Ovary (tissue), 9 donors: Measurements from ENCODE around the gene ADAM12. TPM values are rescaled to one million over a fixed set of nuclear protein-coding genes. Genes with fewer than 3 reads are reported as not detected.

Experiments
- DNase-seq, 5 donors: peaks; one replicate each; pipeline ENCODE4 v3.0.0-alpha.2; 2019 to 2020
- H3K27ac ChIP-seq, 2 donors: fragments of 200-600 bp; one replicate each; pipeline versions ENCODE4 v1.5.1 to v1.8.0; 2019 to 2022
- H3K27me3 ChIP-seq: fragments of 200-600 bp; one replicate; pipeline ENCODE4 v1.8.0; 2022
- H3K36me3 ChIP-seq: fragments of 200-600 bp; sonication (generic); one replicate; pipeline ENCODE4 v1.5.1; 2019
- H3K4me1 ChIP-seq: one replicate; pipeline ENCODE4 v1.8.1; 2013; ENCODE audit warnings: mild to moderate bottlenecking, moderate library complexity; ENCODE audit not compliant: insufficient read depth
- H3K4me3 ChIP-seq: fragments of 200-600 bp; sonication (generic); one replicate; pipeline ENCODE4 v1.5.1; 2017
- H3K9me3 ChIP-seq, 2 donors: fragments of 200-600 bp in 1 of 2; sonication (generic) in 1 of 2; one replicate each; pipeline versions ENCODE4 v1.5.1 to v1.8.1; 2013 to 2019; ENCODE audit warnings: mild to moderate bottlenecking in 1 of 2, moderate library complexity in 1 of 2
- CTCF ChIP-seq, 3 donors: fragments of 450-650 bp in 2 of 3; fragments of 200-600 bp in 1 of 3; IDR thresholded peaks; one replicate each; pipeline versions ENCODE4 v1.5.1 to v1.8.0; 2016 to 2022; ENCODE audit warnings: antibody characterized with exemption in 3 of 3, mild to moderate bottlenecking in 1 of 3
- EP300 ChIP-seq: sonication (generic); formaldehyde crosslinking; IDR thresholded peaks from one replicate; pipeline ENCODE4 v1.6.1; 2017; ENCODE audit warnings: antibody characterized with exemption
- POLR2A ChIP-seq: fragments of 450-650 bp; IDR thresholded peaks from one replicate; pipeline ENCODE4 v1.6.1; 2017; ENCODE audit warnings: antibody characterized with exemption, mild to moderate bottlenecking, moderate library complexity
- WGBS, 3 donors: extraction: QIAGEN DNeasy Blood & Tissue Kit in 1 of 3; methylation state at CpG; one replicate each; pipeline versions ENCODE4 v1.1.5 to v1.1.7; 2013 to 2017; 5-methylcytosine and 5-hydroxymethylcytosine counted together
- intact Hi-C, 4 donors: fragments of 100-400 bp; cut with DNase I; formaldehyde crosslinking; loops; one replicate each; pipeline versions ENCODE4 v1.11.0 to v1.15.1; 2022 to 2023
- polyA plus RNA-seq, 2 donors: library from polyadenylated mRNA; stranded (reverse); fragments of 200-250 nt in 1 of 2; fragments of 350-450 nt in 1 of 2; fragmentation: Illumina TruSeq in 1 of 2; extraction: RNeasy Lipid Tissue Mini Kit (QIAGEN cat#74804) in 1 of 2; gene quantifications; one replicate each; pipeline ENCODE4 v1.2.3, GENCODE V29; 2013 to 2014
- total RNA-seq, 7 donors: library from RNA; depleted of rRNA in 2 of 7; stranded (reverse); fragments of >200 nt in 2 of 7; fragmentation: NEBNext Ultra II Directional in 3 of 7; extraction: Animal tissue kit (Norgen Biotek cat#: 25700) in 3 of 7; gene quantifications; one replicate each; pipeline versions ENCODE4 v1.1.0 to v1.2.4, GENCODE V29; 2016 to 2023
- donor health status: DM: no; HTN: no; CAD: no; lungs with moderate emphysema.
- donor health status: DM: no; HTN: no; CAD: no.
- donor health status: Bipolar disorder and iron deficiency.
- donor health status: DM: yes; HTN: yes; CAD: no.
- donor health status: DM: no; HTN: no; CAD: no.
- donor health status: DM: yes; HTN: yes; CAD: no.

ADAM12 gene
- total and polyA plus RNA-seq, 9 donors, result 1.8 to 27.2 (median 10.3) TPM

- Histone ChIP-seq H3K4me1 (no peaks in the 10 kb centered on the region), H3K9me3 (no peaks in the 10 kb centered on the region), H3K36me3 (no peaks in the 10 kb centered on the region), H3K4me3 (no peak overlapping the region), H3K27me3 (no peaks in the 10 kb centered on the region), H3K27ac (no peak overlapping the region)
- intact Hi-C loops, result no loop called here
- WGBS, 3 donors, result 51 to 68% (median 61%) methylated on average over 8 of the region's 8 CpGs
- TF ChIP-seq CTCF (IDR thresholded peaks at IDR 0.05) (no peak), EP300 (no peak), POLR2A (no peak)
- no peak for DNase-seq
Measured at GRCh38 chr10:126425489-126426065, 37.3 kb upstream of the ADAM12 start.

- Histone ChIP-seq H3K9me3 (no peaks in the 10 kb centered on the region), H3K27ac (no peak overlapping the region), H3K36me3 (no peaks in the 10 kb centered on the region), H3K4me1 (no peaks in the 10 kb centered on the region), H3K4me3 (no peak overlapping the region), H3K27me3 (no peaks in the 10 kb centered on the region)
- WGBS, 3 donors, result 82 to 89% (median 86%) methylated on average over 5 of the region's 5 CpGs
- DNase-seq, result no peak
- TF ChIP-seq EP300, result no peak
- TF ChIP-seq CTCF (IDR thresholded peaks at IDR 0.05), result no peak
- no peak for TF ChIP-seq POLR2A
- intact Hi-C loops, result no loop called here
Measured at GRCh38 chr10:126425032-126425431, 36.8 kb upstream of the ADAM12 start.

- H3K27ac ChIP-seq, result no peak overlapping the region
- H3K27me3 ChIP-seq, result no peaks in the 10 kb centered on the region
- no peaks in the 10 kb centered on the region for H3K4me1 ChIP-seq
- DNase-seq, result no peak
- intact Hi-C loops, result no loop called here
- whole genome bisulfite sequencing, 3 donors, result 76 to 95% (median 88%) methylated on average over 6 of the region's 6 CpGs
- no peaks in the 10 kb centered on the region for H3K36me3 ChIP-seq
- no peak overlapping the region for H3K4me3 ChIP-seq
- TF ChIP-seq EP300 (no peak), POLR2A (no peak), CTCF (IDR thresholded peaks at IDR 0.05) (no peak)
- no peaks in the 10 kb centered on the region for H3K9me3 ChIP-seq
Measured at GRCh38 chr10:126423732-126424491, 35.6 kb upstream of the ADAM12 start.

GRCh38 chr10:126422567-126422966 is 34.3 kb upstream of the ADAM12 start:
- intact Hi-C loops, result no loop called here
- H3K27ac ChIP-seq, result no peak overlapping the region
- DNase-seq, result no peak
- no peaks in the 10 kb centered on the region for H3K9me3 ChIP-seq
- TF ChIP-seq POLR2A (no peak), CTCF (IDR thresholded peaks at IDR 0.05) (no peak), EP300 (no peak)
- H3K27me3 ChIP-seq, result no peaks in the 10 kb centered on the region
- 70 to 77% (median 71%) methylated on average over 1 of the region's 1 CpG for WGBS, 3 donors
- no peaks in the 10 kb centered on the region for H3K36me3 ChIP-seq
- H3K4me3 ChIP-seq, result no peak overlapping the region
- no peaks in the 10 kb centered on the region for H3K4me1 ChIP-seq
